KMS-11 (cell line): Measurements from ENCODE around the gene MS4A10.
A peak's percentile ranks its signal among the peaks of the same experiment; 100 is the strongest.

Source experiments
- H2AFZ ChIP-seq: fragments of 200-600 bp; sonication (generic); 2 replicates; pipeline ENCODE4 v1.6.1; 2016; ENCODE audit warnings: antibody characterized with exemption, mixed run types, low read depth
- H3K27ac ChIP-seq: fragments of 200-600 bp; sonication (generic); 2 replicates; pipeline ENCODE4 v1.6.1; 2016; ENCODE audit warnings: mild to moderate bottlenecking, mixed run types
- H3K27me3 ChIP-seq: fragments of 200-600 bp; sonication (generic); 2 replicates; pipeline ENCODE4 v1.6.1; 2017; ENCODE audit warnings: mild to moderate bottlenecking, low read depth, mixed run types, moderate library complexity; ENCODE audit not compliant: insufficient read depth
- H3K36me3 ChIP-seq: fragments of 200-600 bp; sonication (generic); 2 replicates; pipeline ENCODE4 v1.6.1; 2017; ENCODE audit warnings: mild to moderate bottlenecking, mixed run types; ENCODE audit not compliant: insufficient read depth
- H3K4me1 ChIP-seq: fragments of 200-600 bp; sonication (generic); 2 replicates; pipeline ENCODE4 v1.6.1; 2016; ENCODE audit warnings: mild to moderate bottlenecking, low read depth, mixed run types; ENCODE audit not compliant: poor library complexity, severe bottlenecking
- H3K4me2 ChIP-seq: fragments of 200-600 bp; sonication (generic); 2 replicates; pipeline ENCODE4 v1.7.0; 2016; ENCODE audit warnings: mild to moderate bottlenecking, mixed run types
- H3K4me3 ChIP-seq: fragments of 200-600 bp; sonication (generic); IDR thresholded peaks from 2 replicates; pipeline ENCODE4 v1.6.1; 2017; ENCODE audit warnings: low read depth, low read length, mixed read lengths; ENCODE audit not compliant: insufficient read depth
- H3K79me2 ChIP-seq: fragments of 200-600 bp; sonication (generic); 2 replicates; pipeline ENCODE4 v1.6.1; 2016; ENCODE audit warnings: low read depth, mixed run types; ENCODE audit not compliant: insufficient read depth
- H3K9ac ChIP-seq: fragments of 200-600 bp; sonication (generic); 2 replicates; pipeline ENCODE4 v1.6.1; 2016; ENCODE audit warnings: mild to moderate bottlenecking, mixed run types
- H4K20me1 ChIP-seq: fragments of 200-600 bp; sonication (generic); 2 replicates; pipeline ENCODE4 v1.6.1; 2016; ENCODE audit warnings: mild to moderate bottlenecking, mixed run types; ENCODE audit not compliant: insufficient read depth
- TF ChIP-seq, protein P1 (sequence below): fragments of 200-600 bp; sonication (generic); conservative IDR thresholded peaks from 2 replicates; pipeline ENCODE4 v1.6.1; 2017; ENCODE audit warnings: low read depth, mild to moderate bottlenecking, antibody characterized with exemption, low read length, moderate library complexity, mixed read lengths

MS4A10 gene

DNA sequence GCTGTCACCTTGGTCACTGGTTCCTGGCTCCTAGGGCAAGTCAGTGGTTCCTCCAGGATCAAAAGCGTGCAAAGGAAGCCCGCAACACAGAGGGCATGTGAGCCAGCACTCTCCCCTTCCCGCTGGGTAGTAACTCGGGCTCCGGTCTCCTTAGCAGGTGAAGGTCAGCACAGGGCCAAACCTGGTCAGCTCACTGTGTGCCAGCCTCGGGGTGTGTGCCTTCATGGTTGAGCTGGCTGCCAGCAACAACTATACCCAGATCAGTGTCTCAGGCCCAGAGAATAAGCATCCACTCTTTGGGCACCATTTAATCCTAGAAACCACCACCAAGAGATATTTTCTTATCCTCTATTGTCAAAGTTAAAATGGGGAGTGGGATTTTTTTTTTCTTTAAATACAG, 40.7 kb downstream of the MS4A10 start:
- no peak overlapping the region for H3K9ac ChIP-seq
- TF ChIP-seq, protein P1, sequence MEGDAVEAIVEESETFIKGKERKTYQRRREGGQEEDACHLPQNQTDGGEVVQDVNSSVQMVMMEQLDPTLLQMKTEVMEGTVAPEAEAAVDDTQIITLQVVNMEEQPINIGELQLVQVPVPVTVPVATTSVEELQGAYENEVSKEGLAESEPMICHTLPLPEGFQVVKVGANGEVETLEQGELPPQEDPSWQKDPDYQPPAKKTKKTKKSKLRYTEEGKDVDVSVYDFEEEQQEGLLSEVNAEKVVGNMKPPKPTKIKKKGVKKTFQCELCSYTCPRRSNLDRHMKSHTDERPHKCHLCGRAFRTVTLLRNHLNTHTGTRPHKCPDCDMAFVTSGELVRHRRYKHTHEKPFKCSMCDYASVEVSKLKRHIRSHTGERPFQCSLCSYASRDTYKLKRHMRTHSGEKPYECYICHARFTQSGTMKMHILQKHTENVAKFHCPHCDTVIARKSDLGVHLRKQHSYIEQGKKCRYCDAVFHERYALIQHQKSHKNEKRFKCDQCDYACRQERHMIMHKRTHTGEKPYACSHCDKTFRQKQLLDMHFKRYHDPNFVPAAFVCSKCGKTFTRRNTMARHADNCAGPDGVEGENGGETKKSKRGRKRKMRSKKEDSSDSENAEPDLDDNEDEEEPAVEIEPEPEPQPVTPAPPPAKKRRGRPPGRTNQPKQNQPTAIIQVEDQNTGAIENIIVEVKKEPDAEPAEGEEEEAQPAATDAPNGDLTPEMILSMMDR = no peak
- H4K20me1 ChIP-seq = no peaks in the 10 kb centered on the region
- no peaks in the 10 kb centered on the region for H3K27me3 ChIP-seq
- H3K4me1 ChIP-seq = no peaks in the 10 kb centered on the region
- H2AFZ ChIP-seq = no peak overlapping the region
- H3K36me3 ChIP-seq = no peaks in the 10 kb centered on the region
- H3K27ac ChIP-seq = no peak overlapping the region
- no peaks in the 10 kb centered on the region for H3K79me2 ChIP-seq
- H3K4me3 ChIP-seq = no peak overlapping the region
- H3K4me2 ChIP-seq = no peak overlapping the region

DNA sequence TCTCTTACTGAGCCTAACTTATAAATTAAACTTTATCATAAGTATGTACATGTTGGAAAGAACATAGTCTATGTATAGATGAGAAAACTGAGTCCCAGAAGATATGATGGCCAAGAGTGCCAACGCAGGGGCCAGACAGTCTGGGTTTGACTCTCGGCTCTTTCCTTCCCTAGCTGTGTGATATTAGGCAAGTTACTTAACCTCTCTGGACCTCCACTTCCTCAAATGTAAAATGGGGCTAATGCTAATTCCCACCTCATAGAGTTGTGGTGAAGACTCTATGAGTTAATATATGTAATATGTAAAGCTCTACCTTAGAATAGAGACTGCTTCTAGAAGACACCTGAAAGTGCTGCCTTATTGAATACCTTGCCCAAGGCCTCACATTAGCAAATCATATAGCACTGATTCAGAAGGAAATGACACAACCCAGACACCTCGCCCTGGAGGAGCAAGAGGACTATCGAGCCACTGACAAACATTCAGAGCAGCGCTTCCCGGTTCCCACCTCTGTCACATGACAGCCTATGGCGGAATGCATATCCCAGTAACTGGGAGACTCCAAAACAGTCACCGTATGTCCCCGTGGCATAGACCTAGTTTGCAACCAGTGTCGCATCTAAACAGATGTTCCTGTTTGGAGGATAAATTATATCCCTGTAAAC, 45.5 kb downstream of the MS4A10 start:
- no peak overlapping the region for H2AFZ ChIP-seq
- H3K27me3 ChIP-seq = no peaks in the 10 kb centered on the region
- H3K9ac ChIP-seq = no peak overlapping the region
- peaks cover 22% of the 10 kb centered on the region for H3K4me1 ChIP-seq
- H3K4me3 ChIP-seq = no peak overlapping the region
- no peak overlapping the region for H3K27ac ChIP-seq
- no peaks in the 10 kb centered on the region for H4K20me1 ChIP-seq
- no peak overlapping the region for H3K4me2 ChIP-seq
- H3K79me2 ChIP-seq = no peaks in the 10 kb centered on the region
- TF ChIP-seq, protein P1 = no peak
- H3K36me3 ChIP-seq = no peaks in the 10 kb centered on the region

DNA sequence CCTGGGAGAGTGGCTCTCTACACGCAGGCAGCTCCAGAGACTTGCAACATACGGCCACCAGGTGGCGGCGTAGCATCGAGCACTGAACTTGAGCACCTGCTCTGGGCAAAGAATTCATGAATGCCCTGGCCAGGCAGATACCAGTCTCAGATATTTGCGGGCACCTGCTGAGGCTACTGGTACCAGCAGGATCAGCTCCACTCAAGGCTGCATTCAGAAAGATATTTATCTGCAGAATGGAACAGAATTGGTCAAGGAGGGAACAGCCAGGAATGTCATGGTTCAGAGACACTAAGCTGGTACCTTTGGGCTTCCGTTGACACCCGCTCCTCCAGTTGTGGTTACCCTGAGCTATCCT, 46.0 kb downstream of the MS4A10 start:
- Histone ChIP-seq H2AFZ (no peak overlapping the region), H3K4me2 (no peak overlapping the region), H3K79me2 (no peaks in the 10 kb centered on the region), H3K4me1 (peaks cover 27% of the 10 kb centered on the region), H3K36me3 (no peaks in the 10 kb centered on the region), H4K20me1 (no peaks in the 10 kb centered on the region), H3K4me3 (no peak overlapping the region), H3K9ac (no peak overlapping the region), H3K27me3 (no peaks in the 10 kb centered on the region), H3K27ac (no peak overlapping the region)
- TF ChIP-seq, protein P1 = peak; percentile 97

DNA sequence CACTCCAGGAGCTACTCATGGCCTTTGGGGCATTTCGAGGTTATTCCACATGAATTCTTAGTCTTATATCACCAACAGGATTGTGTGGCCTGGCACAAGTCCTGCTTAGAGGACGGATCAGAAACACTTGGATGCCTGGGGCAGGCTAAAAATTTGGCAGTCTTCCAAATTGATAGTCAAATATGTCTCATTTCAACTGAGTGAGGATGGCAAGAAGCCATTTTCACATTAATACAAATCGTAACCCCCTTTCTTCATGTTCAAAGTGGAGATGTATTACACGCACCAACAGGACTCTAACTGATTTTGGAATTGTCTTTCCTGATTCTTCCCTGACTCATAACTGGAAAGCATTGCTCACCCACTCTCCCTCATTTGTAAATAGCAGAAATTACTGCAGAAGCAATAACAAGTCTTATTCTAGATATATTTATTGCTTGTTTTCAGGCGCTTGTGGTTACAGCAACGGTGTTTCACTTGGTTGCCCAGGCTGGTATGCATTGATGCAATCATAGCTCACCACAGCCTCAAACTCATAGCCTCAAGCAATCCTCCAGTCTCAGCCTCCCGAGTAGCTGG, 46.5 kb downstream of the MS4A10 start:
- H2AFZ ChIP-seq = no peak overlapping the region
- no peak overlapping the region for H3K27ac ChIP-seq
- H4K20me1 ChIP-seq = no peaks in the 10 kb centered on the region
- H3K9ac ChIP-seq = no peak overlapping the region
- no peak overlapping the region for H3K4me3 ChIP-seq
- no peaks in the 10 kb centered on the region for H3K79me2 ChIP-seq
- H3K4me1 ChIP-seq = peaks cover 29% of the 10 kb centered on the region
- H3K27me3 ChIP-seq = no peaks in the 10 kb centered on the region
- no peaks in the 10 kb centered on the region for H3K36me3 ChIP-seq
- TF ChIP-seq, protein P1 = no peak
- H3K4me2 ChIP-seq = no peak overlapping the region
